MM.1S (cell line): ENCODE data around the gene PER1.

Experiments
- CTCF ChIP-seq: fragments of 300-600 bp; sonication (generic); IDR thresholded peaks from 2 replicates; pipeline ENCODE4 v1.5.1; 2016; ENCODE audit warnings: antibody characterized with exemption, low read length, mixed read lengths
- EZH2phosphoT487 ChIP-seq: fragments of 300-600 bp; sonication (generic); IDR thresholded peaks from 2 replicates; pipeline ENCODE4 v1.6.1; 2018; ENCODE audit warnings: antibody characterized with exemption, low read length

GRCh38 chr17:8141741-8142140, 10.5 kb downstream of the PER1 start:
- TF ChIP-seq CTCF (no peak), EZH2phosphoT487 (no peak)
